SK-N-MC (cell line): ENCODE results near the gene IREB2.

Experiments
- EZH2 ChIP-seq: fragments of 200-600 bp; sonication (generic); IDR thresholded peaks from one replicate; pipeline ENCODE4 v1.6.1; 2017; ENCODE audit warnings: antibody characterized with exemption
- FOXP2 ChIP-seq: optimal IDR thresholded peaks from 2 replicates; pipeline ENCODE3; 2011; ENCODE audit warnings: mild to moderate bottlenecking, moderate library complexity; ENCODE audit not compliant: insufficient read depth; ENCODE audit errors: extremely low read length, control extremely low read depth
- POLR2AphosphoS5 ChIP-seq: IDR thresholded peaks from 2 replicates; pipeline ENCODE4 v1.6.1; 2012; ENCODE audit warnings: mild to moderate bottlenecking, low read depth, low read length, borderline replicate concordance

DNA sequence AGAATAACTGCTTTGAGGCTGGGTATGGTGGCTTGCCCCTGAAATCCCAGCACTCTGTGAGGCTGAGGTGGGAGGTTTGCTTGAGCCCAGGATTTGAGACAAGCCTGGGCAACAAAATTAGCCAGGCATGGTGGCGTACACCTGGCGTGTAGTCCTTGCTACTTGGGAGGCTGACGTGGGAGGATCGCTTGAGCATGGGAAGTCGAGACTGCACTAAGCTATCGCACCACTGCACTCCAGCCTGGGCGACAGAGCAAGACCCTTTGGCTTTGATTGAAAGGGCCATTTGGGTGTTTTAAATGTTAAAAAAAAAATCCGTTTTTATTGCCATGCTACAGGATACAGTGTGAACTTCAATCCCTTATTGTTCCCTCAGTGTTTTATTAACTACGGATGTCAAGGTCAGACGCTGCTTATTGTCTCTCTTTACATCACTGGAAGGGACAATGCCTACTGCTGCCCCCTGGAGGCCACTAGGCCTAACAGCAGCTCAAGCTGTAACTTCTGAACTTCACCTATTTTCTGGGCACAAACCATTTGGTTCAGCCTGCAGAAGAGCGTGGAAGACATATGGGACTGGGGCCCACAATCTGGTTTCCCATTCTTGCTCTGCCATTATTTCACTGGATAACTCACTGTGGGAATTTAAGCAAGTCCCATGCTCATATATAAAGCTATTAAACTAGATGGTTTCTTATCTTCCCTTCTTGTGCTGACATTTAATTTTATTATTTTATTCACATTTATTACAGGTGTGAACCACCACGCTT lies 15.3 kb upstream of the IREB2 start:
- TF ChIP-seq EZH2 = no peak
- no peak for TF ChIP-seq POLR2AphosphoS5
- TF ChIP-seq FOXP2 = no peak
